NCI-H446 (cell line): ENCODE measurements around the gene IL23R.
"Not testable (repeated sequence)": the region's sequence is repeated elsewhere in the genome, so short reads cannot be mapped to it uniquely, and the experiment has no call there.

Experiments used
- DNase-seq, 2 experiments: peaks; one replicate each; lab custom pipeline; 2025; lab: John Stamatoyannopoulos, UW

Gene IL23R

GRCh38 chr1:67166196-67166595 is at the start of gene IL23R:
IL23R (plus strand) TSS chr1:67166454; CDS start chr1:67168121, 1,667 bp downstream.
- DNase-seq = no peak

- DNase-seq = no peak
These were observed 48.1 kb upstream of the IL23R start for GRCh38 chr1:67118191-67118590.

GRCh38 chr1:67118646-67119045 is 47.6 kb upstream of the IL23R start:
- no peak for DNase-seq

- no peak for DNase-seq
These were observed 45.2 kb upstream of the IL23R start for GRCh38 chr1:67120855-67121619.

- DNase-seq = no peak
These were observed 41.8 kb upstream of the IL23R start for GRCh38 chr1:67124455-67124854.

GRCh38 chr1:67126111-67126746 is 40.0 kb upstream of the IL23R start:
- no peak for DNase-seq

GRCh38 chr1:67126974-67127373 is 39.3 kb upstream of the IL23R start:
- no peak for DNase-seq

- no peak for DNase-seq
These were observed 35.6 kb upstream of the IL23R start for GRCh38 chr1:67130673-67131072.

GRCh38 chr1:67133177-67133576 is 33.1 kb upstream of the IL23R start:
- DNase-seq = no peak

GRCh38 chr1:67134695-67135094 is 31.6 kb upstream of the IL23R start, which contains the start of gene C1orf141:
C1orf141 (minus strand) TSS chr1:67134970; CDS start chr1:67127240, 7,730 bp downstream.
- DNase-seq = no peak

GRCh38 chr1:67135354-67135753 is 30.9 kb upstream of the IL23R start:
- DNase-seq = no peak

GRCh38 chr1:67137307-67137753 is 28.9 kb upstream of the IL23R start:
- no peak for DNase-seq

GRCh38 chr1:67138813-67139499 is 27.3 kb upstream of the IL23R start:
- DNase-seq = no peak

GRCh38 chr1:67140460-67140859 is 25.8 kb upstream of the IL23R start:
- no peak for DNase-seq

- DNase-seq = not testable (repeated sequence)
These were observed 24.4 kb upstream of the IL23R start for GRCh38 chr1:67141832-67142231.

GRCh38 chr1:67142931-67143330 is 23.3 kb upstream of the IL23R start:
- no peak for DNase-seq

- no peak for DNase-seq
These were observed 22.3 kb upstream of the IL23R start for GRCh38 chr1:67143966-67144365.

- no peak for DNase-seq
These were observed 21.6 kb upstream of the IL23R start for GRCh38 chr1:67144696-67145095.

GRCh38 chr1:67146101-67146500 is 20.2 kb upstream of the IL23R start:
- DNase-seq = no peak

GRCh38 chr1:67146539-67146938 is 19.7 kb upstream of the IL23R start:
- no peak for DNase-seq

- not testable (repeated sequence) for DNase-seq
These were observed 18.3 kb upstream of the IL23R start for GRCh38 chr1:67147973-67148372.

- no peak for DNase-seq
These were observed 17.6 kb upstream of the IL23R start for GRCh38 chr1:67148516-67149178.
